SW480 (cell line): ENCODE measurements around the gene TAF12.
"Not testable (repeated sequence)": the region's sequence is repeated elsewhere in the genome, so short reads cannot be mapped to it uniquely, and the experiment has no call there.

Experiments used
- DNase-seq: peaks from one replicate; pipeline ENCODE4 v3.0.0-alpha.2; 2016; ENCODE audit warnings: low spot score

Gene TAF12

GRCh38 chr1:28644494-28644893, 1.6 kb upstream of the TAF12 start:
- no peak for DNase-seq

- peak; percentile 13 for DNase-seq
These were observed 616 bp downstream of the TAF12 start for GRCh38 chr1:28642056-28642846.

GRCh38 chr1:28640766-28641165, 2.1 kb downstream of the TAF12 start:
- no peak for DNase-seq

GRCh38 chr1:28632560-28632959, 10.3 kb downstream of the TAF12 start:
- no peak for DNase-seq

- no peak for DNase-seq
These were observed 11.2 kb downstream of the TAF12 start for GRCh38 chr1:28631713-28632112.

GRCh38 chr1:28613175-28613574, 29.7 kb downstream of the TAF12 start:
- no peak for DNase-seq

- DNase-seq = no peak
These were observed 36.1 kb downstream of the TAF12 start for GRCh38 chr1:28606771-28607170.

- DNase-seq = no peak
These were observed 37.9 kb downstream of the TAF12 start for GRCh38 chr1:28604962-28605361.

GRCh38 chr1:28604411-28604810, 38.5 kb downstream of the TAF12 start:
- no peak for DNase-seq

GRCh38 chr1:28602536-28603439, 40.1 kb downstream of the TAF12 start:
- DNase-seq = peak; percentile 48

- DNase-seq = peak; percentile 63
These were observed 41.2 kb downstream of the TAF12 start for GRCh38 chr1:28601696-28602095.

GRCh38 chr1:28596276-28596675, 46.6 kb downstream of the TAF12 start:
- DNase-seq = not testable (repeated sequence)

GRCh38 chr1:28595412-28596191, 47.3 kb downstream of the TAF12 start:
- no peak for DNase-seq

- not testable (repeated sequence) for DNase-seq
These were observed 48.0 kb downstream of the TAF12 start for GRCh38 chr1:28594686-28595411.

GRCh38 chr1:28593988-28594356, 48.9 kb downstream of the TAF12 start:
- not testable (repeated sequence) for DNase-seq

- DNase-seq = peak; percentile 33
These were observed 50.4 kb downstream of the TAF12 start for GRCh38 chr1:28592321-28593071.

- peak; percentile 42 for DNase-seq
These were observed 51.1 kb downstream of the TAF12 start, which contains the start of gene RAB42 for GRCh38 chr1:28591708-28592320. Gene RAB42, plus strand, starts transcription at chr1:28592265. Its CDS starts 247 bp downstream, at chr1:28592512.

GRCh38 chr1:28586585-28587391, 56.1 kb downstream of the TAF12 start:
- DNase-seq = not testable (repeated sequence)

GRCh38 chr1:28582248-28582615, 60.6 kb downstream of the TAF12 start:
- peak; percentile 61 for DNase-seq
